Left renal pelvis (tissue), 4 donors: ENCODE measurements around the gene CPT1B. TPM values are rescaled to one million over a fixed set of nuclear protein-coding genes. Genes with fewer than 3 reads are reported as not detected.

Experiments used
- DNase-seq, 4 donors: peaks; one replicate each; pipeline ENCODE4 v3.0.0-alpha.2; 2013; ENCODE audit warnings: low read depth in 4 of 4, low spot score in 3 of 4
- polyA plus RNA-seq, 4 donors: library from polyadenylated mRNA; unstranded; fragments of 120-200 nt; gene quantifications; one replicate each; pipeline ENCODE4 v1.2.1, GENCODE V29; 2013; ENCODE audit not compliant: insufficient read length in 4 of 4

CPT1B gene
- polyA plus RNA-seq, 4 donors = 7.5 to 17.4 (median 10.2) TPM

DNA sequence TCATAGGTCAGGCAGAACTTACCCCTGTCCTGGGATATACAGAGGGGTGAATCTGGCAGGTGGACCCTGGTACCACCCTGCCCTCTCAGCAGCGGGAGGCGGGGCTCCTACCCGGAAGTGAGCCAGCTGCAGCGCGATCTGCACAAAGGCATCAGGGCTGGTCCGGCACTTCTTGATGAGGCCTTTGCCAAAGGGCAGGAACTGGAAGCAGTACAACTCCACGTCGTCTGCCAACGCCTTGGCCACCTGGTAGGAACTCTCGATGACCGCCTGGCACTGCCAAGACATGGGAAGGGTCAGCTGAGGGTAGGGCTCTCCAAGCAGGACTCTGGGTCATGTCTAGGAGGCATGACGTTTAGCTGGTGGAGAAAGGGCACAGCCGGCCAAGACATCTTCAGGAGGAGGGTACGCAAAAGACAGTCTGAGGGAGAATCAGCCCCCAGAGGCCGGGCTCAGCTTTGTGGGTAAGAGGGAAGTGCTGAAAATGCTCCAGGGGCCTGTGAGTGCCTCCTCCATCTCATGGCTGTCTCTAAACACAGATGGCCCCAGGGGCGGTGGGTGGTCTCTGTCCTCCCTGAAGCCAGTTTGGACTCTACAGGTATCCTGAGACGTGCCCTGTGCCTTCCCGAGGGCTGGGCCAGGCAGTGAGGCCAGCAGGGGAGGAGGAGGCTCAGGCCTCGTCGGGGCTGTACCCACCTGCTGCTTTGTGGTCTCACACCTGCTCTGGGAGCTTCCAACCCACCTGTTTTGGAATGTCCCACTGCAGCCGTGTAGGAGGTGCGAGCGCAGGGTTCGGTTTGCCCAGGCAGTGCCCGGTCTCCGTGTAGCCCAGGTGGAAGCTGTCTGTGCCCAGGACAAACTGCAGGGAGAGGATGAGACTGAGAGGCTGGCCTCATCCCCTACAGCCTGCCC is 6.7 kb downstream of the CPT1B start:
- no peak for DNase-seq

DNA sequence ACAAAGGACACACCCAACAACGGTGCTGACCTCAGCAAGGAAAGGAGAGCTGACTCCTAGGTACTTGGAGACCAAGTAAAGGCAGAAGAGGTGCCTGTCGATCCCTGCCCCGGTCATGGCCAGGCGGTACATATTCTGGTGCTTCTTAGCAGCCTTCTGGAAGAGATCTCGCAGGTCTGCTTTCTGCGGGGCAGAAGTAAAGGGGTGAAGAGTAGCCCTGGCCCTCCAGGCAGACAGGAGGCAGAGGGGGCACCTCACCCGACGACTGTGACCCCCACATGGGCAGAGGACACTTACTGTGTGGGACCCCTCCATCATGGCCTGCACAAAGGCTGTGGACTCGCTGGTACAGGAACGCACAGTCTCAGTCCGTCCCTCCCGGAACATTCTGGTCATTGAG is 7.4 kb downstream of the CPT1B start:
- DNase-seq = no peak

DNA sequence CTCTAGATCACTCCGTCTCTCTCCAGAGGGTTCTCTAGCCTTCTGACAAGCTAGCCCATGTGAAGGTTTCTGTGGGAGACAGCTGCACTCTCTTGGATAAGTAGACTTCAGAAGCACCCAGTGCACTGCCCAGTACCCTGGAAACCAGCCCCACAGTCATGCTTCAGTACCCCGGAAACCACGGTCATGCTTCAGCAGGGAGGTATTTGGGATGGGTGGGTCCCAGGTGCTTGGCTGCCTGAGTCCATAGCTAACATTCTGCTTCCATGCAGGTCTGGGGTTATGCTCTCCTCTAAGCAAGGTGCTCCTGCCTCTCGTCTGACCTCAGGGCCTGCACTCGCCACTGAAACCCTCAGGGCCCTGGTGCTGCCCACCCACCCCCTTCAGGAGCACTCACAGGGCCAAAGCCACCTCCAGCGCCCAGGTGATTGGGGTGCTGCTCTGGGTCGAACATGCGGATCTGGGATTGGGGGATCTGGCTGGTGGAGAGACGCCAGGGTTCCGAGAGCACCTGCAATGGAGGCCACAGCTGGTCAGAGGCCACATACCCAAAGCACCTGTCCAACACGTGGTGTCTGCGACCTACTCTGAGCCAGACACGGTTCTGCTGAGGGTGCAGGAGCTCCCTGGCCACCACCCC is 8.2 kb downstream of the CPT1B start:
- no peak for DNase-seq

DNA sequence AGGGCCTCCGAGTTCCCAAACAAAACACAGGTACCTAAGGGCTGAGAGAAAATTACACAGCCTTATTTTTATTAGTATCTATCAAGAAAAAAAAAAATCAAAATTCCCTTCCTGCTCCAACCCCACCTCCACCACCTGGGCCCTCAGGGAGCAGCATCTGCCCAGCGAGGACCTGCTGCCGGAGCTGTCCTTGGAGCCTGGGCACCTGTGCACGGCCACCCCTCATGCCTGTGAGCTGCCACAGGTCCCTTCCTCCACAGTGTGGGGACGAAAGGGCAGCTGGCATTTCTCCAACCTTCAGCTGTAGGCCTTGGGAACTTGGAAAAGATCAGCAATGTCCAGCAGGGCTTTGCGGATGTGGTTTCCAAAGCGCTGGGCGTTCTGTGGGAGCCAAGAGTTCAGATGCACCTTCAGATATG is 9.2 kb downstream of the CPT1B start:
- DNase-seq = no peak

DNA sequence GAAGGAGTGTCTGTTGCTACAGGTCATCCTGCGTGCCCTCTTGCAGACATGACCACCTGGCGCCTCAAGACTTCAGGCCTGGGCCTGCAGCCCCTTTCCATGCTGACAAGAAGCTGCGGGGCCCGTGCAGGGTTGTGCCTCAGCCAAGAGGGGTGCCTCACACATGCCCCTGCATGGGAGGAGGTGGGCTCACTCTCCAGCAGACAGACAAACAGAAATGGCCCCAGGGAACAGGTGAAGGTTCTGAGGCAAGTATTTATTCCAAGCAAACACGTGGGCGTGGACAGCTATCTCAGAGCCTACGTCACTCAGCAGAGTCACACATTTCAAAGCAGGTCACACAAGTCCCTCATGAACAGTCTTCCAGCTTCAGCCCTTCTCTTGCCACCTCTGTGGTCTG is 9.6 kb downstream of the CPT1B start:
- DNase-seq = no peak

DNA sequence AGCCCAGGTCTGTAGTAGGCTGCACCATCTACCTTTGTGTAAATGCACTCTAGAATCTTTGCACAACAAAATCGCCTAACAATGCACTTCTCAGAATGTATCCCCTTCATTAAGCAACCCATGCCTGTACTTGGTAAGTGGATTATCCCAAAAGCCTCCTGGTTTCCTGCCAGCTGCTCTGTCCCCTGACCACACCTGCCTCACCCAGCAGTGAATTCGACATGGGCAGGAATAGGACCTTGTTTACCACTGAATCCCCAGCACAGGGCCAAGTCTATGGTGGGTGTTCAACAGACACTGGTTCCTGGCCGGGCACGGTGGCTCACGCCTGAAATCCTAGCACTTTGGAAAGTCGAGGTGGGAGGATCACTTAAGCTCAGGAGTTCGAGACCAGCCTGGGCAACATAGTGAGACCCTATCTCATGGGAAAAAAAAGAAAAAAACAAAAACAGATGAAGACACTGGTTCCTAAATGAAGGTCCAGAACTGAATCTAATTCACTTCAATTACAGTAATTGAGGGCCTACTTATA is 10.4 kb downstream of the CPT1B start:
- no peak for DNase-seq

DNA sequence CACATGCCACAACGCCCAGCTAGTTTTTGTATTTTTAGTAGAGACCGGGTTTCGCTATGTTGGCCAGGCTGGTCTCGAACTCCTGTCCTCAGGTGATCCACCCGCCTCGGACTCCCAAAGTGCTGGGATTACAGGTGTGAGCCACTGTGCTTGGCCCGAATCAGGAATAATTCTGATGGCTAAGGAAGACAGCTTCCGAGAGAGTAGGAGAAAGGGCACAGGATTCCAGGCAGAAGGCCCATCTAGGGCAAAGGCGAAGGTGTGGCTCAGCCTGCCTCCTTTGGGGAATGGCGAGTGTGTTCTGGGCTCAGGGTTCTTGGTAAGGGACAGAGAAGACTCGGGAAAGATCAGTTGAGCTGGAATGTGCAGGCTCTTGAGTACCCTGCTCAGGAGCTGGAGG is 13.9 kb downstream of the CPT1B start:
- no peak for DNase-seq

DNA sequence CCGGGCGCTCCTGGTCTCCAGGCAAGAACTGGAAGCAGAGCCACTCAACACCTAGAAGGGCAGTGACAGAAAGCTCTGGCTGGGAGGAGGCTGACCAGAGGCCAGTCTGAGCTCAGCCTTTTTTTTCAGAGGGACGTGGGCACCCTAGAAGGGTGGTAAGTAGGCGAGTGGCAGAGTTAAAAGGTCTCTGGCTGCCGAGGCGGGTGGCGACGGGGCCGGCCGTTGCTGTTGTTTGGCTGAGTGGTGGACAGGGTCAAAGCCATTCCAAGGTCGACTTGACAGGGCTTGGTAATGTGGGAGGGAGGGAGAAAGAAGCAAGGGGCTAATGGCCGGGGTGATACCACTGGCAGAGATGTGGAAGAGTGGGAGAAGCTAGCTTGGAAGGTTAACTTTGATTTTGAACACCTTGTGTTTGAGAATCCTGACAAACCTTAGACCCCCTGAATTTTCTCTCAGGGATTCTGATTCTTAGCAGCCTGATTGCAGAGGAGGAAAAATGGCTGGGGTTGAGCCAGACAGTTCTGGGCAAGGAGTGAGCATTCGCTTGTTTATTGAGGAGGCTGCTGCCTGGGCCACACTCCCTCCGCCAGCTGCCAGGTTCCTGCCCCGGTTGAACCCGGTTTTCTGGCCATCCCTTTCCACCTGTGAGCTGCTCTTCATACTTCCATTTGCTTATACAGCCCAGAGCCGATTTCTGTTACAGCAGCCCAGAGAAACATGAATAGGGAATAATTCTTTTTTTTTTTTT is 14.6 kb downstream of the CPT1B start:
- no peak for DNase-seq

DNA sequence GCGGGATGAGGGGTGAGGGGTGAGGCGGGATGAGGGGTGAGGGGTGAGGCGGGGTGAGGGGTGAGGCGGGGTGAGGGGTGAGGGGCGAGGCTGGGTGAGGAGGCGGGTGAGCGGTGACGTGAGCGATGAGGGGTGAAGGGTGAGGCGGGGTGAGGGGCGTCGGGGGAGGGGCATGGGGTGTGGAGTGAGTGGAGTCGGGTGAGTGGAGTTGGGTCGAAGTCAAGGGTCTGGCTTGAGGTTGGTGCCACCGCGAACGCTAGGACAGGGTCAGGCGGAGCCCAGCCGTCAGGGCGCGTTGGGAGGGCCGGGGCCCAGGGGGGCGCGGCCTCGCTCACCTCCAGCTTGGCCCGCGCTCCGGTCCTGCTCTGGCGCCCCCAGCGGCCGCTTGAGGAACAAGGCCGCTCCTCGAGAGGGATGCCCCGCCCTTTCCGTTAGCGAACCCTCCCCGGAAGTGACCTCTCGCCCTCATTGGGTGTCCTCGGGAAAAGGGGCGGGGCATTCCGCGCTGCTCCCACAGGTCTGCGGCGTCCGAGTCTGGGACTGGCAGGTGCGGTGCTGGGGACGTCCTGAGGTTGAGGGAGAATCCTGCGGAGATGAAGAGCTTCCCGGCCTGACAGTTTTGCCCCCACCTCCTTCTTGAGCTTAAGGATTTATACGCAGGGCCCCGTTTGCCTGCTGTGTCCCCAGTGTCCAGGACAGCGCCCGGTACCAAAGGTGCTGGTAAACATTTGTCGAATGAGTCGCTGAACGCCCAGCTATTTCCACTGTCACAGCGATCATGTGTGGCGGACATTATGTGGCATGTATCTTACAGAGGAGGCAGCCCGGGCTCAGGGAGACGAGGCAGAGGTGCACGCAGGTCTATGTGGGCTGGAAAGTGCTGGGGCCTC is 15.5 kb downstream of the CPT1B start, which contains the start of gene SYCE3:
Gene SYCE3, minus strand, starts transcription at position 397 of the 890 bp plus-strand sequence. CDS start 6,514 bp downstream, outside the sequence.
- peak; percentile 74 to 89 (median 86) for DNase-seq

DNA sequence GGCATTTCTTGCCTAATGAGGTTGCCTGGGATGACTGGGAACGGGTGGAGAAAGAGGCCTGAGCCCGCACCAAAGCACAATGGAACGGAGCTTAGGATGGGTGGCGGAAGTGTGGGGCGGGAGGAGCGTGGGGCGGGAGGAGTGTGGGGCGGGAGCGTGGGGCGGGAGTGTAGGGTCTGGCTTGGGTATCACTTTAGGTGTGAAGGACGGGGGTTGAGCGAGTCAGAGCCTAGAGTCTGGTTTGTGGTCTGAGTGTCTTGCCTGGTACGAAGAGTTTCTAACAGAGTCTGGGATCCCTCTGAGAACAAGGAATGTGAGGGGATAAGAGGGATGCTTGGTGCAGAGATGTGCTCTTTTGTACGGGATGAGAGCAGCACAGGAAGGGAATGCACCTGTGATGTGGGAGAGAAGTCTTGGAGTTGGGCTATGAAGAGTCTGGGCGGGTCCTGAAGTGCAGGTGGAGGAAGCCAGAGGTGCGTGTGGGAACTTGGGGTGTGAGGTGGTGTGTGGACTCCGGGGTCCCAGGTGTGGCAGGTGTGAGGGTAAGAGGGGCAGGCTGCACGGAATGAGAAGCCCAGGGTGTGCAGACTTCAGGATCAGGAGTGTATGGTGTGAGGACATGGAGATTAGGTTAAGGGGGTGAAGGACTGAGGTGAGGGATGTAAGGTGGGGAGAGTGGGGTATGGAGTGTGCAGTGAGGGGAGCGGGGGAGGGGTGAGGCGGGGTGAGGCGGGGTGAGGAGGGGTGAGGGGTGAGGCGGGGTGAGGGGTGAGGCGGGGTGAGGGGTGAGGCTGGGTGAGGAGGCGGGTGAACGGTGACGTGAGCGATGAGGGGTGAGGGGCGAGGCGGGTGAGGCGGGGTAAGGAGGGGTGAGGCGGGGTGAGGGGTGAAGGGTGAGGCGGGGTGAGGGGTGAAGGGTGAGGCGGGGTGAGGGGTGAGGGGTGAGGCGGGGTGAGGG is 16.5 kb downstream of the CPT1B start:
- DNase-seq = no peak

DNA sequence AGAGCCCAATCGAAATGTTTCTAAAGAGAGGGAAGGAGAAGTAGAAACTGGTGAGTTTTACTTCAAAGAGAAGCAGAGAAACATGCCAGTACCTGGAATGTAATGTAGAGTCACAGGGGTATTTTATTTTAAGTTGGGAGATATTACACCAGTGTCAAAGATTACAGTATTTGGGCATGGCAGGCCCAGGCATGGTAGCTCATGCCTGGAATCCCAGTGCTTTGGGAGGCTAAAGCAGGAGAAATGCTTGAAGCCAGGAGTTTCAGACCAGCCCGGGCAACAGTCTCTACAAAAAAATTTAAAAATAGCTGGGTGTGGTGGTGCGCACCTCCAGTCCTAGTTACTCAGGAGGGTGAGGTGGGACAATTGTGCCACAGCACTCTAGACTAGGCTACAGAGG is 18.2 kb downstream of the CPT1B start:
- no peak for DNase-seq

DNA sequence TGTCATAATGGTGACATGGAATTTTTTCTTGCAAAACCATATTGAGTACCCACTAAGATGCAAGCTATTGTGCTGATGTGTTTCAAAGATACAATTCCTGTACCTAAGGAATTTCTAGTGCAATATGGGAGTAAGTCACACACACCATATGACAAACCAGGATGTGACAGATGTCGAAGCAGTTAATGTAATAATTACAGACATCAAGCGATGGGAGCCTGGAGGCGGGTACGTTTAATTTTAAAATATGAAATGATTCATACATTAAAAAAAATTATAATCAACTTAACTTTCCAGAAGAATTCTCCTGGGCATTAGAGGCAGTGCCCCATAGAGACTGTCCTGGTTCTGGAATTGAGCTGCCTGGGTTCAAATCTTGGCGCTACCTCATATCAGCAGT is 21.5 kb downstream of the CPT1B start:
- no peak for DNase-seq

DNA sequence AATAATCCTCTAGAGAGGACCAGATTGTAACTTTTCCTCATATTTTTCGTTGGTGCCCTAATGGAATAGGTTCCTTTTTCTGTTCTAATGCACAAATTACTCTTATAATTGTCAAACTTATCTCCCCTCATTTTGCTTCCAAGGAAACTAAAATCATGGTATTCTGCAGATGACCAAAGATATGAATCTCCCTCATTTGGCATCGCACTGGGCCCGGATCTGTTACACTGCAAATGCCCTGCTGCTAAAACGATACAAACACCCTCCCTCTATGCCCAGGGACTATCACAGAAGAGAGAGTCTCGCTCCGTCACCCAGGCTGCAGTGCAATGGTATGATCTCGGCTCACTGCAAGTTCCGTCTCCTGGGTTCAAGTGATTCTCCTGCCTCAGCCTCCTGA is 24.9 kb downstream of the CPT1B start:
- DNase-seq = no peak

DNA sequence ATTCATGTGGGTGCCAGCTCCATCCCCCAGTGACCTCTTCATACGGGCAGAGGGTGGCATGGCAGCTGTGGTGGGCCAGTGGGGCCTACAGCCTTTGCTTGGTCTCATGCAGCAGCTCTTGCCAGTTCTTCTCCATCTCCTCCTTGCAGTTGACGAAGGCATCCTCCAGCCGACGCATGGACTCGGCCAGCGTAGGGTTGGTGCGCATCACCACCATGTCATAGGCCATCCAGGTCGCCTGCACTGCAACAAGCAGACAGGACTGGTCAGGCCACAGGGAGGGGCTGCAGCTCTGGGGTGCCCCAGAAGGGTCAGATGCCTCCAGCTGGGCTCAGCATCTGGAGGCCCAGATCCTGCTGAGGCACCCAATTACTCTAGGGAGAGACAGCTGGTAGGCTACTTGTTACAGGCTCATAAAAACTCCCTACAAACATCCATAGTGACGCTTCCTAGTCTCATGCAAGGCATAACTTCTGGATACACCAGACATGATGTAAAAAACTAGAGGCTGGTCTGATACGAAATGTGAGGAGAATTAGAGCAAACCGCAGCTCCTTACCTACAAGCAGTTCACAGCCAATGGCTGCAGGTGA is 27.0 kb downstream of the CPT1B start:
- no peak for DNase-seq

DNA sequence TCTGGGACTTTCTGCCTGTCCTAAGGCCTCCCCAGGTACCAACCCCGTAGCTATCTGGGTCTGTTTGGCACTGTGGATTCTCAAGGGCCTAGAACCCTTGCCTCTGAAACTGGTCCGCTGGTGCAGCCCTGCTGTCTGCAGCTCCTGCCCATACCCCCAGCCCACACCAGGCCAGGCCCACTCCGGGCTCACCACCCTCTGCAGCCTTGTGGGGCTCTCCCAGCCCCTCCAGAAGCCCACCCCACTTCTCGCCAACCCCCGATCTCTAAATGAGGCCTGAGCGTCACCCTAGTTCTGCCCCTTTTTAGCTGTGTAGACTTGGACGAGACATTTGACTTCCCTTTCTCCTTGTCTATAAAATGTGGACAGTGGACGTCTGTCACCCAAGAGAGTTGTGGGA is 27.8 kb downstream of the CPT1B start:
- DNase-seq = no peak

DNA sequence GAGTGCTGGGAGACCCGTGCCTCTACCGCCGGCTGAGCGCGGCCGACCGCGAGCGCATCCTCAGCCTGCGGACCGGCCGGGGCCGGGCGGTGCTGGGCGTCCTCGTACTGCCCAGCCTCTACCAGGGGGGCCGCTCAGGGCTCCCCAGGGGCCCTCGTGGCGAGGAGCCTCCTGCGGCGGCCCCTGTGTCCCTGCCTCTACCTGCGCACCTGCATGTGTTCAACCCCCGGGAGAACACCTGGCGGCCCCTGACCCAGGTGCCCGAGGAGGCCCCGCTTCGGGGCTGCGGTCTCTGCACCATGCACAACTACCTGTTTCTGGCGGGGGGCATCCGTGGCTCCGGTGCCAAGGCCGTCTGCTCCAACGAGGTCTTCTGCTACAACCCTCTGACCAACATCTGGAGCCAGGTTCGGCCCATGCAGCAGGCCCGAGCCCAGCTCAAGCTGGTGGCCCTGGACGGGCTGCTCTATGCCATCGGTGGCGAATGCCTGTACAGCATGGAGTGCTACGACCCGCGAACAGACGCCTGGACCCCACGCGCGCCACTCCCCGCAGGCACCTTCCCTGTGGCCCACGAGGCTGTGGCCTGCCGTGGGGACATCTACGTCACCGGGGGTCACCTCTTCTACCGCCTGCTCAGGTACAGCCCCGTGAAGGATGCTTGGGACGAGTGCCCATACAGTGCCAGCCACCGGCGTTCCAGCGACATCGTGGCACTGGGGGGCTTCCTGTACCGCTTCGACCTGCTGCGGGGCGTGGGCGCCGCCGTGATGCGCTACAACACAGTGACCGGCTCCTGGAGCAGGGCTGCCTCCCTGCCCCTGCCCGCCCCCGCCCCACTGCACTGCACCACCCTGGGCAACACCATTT is 29.1 kb downstream of the CPT1B start:
- DNase-seq = no peak
